Calu3 (cell line): ENCODE data around the gene PLXNA4. TPM values are rescaled to one million over a fixed set of nuclear protein-coding genes. Genes with fewer than 3 reads are reported as not detected.

Source experiments
- BruUV-seq: library from RNA; stranded (reverse); fragments of 400-500 nt; replicated peaks from 2 replicates; lab custom pipeline; 2021; lab: Mats Ljungman, UMichigan
- CTCF ChIA-PET: fragments of 300-600 bp; sonication (Branson Sonifier 250); formaldehyde crosslinking; loops from one replicate; lab custom pipeline; 2022; ENCODE audit warnings: antibody characterized with exemption; lab: Charles Lee
- DNase-seq: peaks from one replicate; pipeline ENCODE4 v3.0.0; 2022
- H3K27ac Mint-ChIP-seq: one replicate; pipeline ENCODE4 v1.8.0; 2022; ENCODE audit warnings: mixed read lengths; ENCODE audit not compliant: unreplicated experiment
- H3K27me3 Mint-ChIP-seq: one replicate; pipeline ENCODE4 v1.8.0; 2022; ENCODE audit warnings: mixed read lengths; ENCODE audit not compliant: unreplicated experiment
- H3K36me3 Mint-ChIP-seq: one replicate; pipeline ENCODE4 v1.8.0; 2022; ENCODE audit warnings: mild to moderate bottlenecking, moderate library complexity, mixed read lengths; ENCODE audit not compliant: insufficient read depth, unreplicated experiment
- H3K4me1 Mint-ChIP-seq: one replicate; pipeline ENCODE4 v1.8.0; 2022; ENCODE audit warnings: mild to moderate bottlenecking, low read depth, mixed read lengths; ENCODE audit not compliant: unreplicated experiment
- H3K4me3 Mint-ChIP-seq: one replicate; pipeline ENCODE4 v1.8.0; 2022; ENCODE audit warnings: mild to moderate bottlenecking, low read depth, moderate library complexity, mixed read lengths; ENCODE audit not compliant: unreplicated experiment
- H3K9me3 Mint-ChIP-seq: one replicate; pipeline ENCODE4 v1.8.0; 2022; ENCODE audit warnings: low read depth, mixed read lengths; ENCODE audit not compliant: unreplicated experiment
- CTCF ChIP-seq: fragments of 200-600 bp; IDR thresholded peaks from one replicate; pipeline ENCODE4 v1.8.0; 2022; ENCODE audit warnings: antibody characterized with exemption; ENCODE audit not compliant: unreplicated experiment
- intact Hi-C: fragments of 100-400 bp; cut with micrococcal nuclease; formaldehyde crosslinking; loops from one replicate; pipeline ENCODE4 v1.10.0; 2022; ENCODE audit not compliant: unreplicated experiment
- total RNA-seq: library from RNA; stranded (reverse); gene quantifications from 2 replicates; pipeline ENCODE4 v1.2.3, GENCODE V29; 2022

The PLXNA4 gene
- total RNA-seq, 1 experiment from 2014 or later = not detected

GRCh38 chr7:132279718-132280117 lies 296.6 kb downstream of the PLXNA4 start:
- intact Hi-C loops = no loop called here
- Mint-ChIP-seq H3K9me3 (no peaks in the 10 kb centered on the region), H3K27me3 (peaks cover 53% of the 10 kb centered on the region), H3K36me3 (no peaks in the 10 kb centered on the region), H3K4me3 (no peak overlapping the region), H3K4me1 (no peaks in the 10 kb centered on the region), H3K27ac (no peak overlapping the region)
- CTCF ChIA-PET = no interaction called here
- BruUV-seq = no TSS peak
- no peak for TF ChIP-seq CTCF
- DNase-seq = no peak

- H3K36me3 Mint-ChIP-seq = no peaks in the 10 kb centered on the region
- DNase-seq = no peak
- H3K4me1 Mint-ChIP-seq = no peaks in the 10 kb centered on the region
- BruUV-seq = no TSS peak
- H3K27ac Mint-ChIP-seq = no peak overlapping the region
- no peak for TF ChIP-seq CTCF
- no peak overlapping the region for H3K4me3 Mint-ChIP-seq
- CTCF ChIA-PET = interaction anchor here (0.7 kb wide), 1 partner anchor 30 kb away, joined by 3 read pairs; no protein-coding TSS in a partner anchor
- peaks cover 73% of the 10 kb centered on the region for H3K27me3 Mint-ChIP-seq
- no peaks in the 10 kb centered on the region for H3K9me3 Mint-ChIP-seq
- intact Hi-C loops = no loop called here
These were observed 299.1 kb downstream of the PLXNA4 start for GRCh38 chr7:132276976-132277725.

- BruUV-seq = no TSS peak
- Mint-ChIP-seq H3K27me3 (peaks cover 83% of the 10 kb centered on the region), H3K36me3 (no peaks in the 10 kb centered on the region), H3K4me3 (no peak overlapping the region), H3K27ac (no peak overlapping the region), H3K9me3 (no peaks in the 10 kb centered on the region), H3K4me1 (no peaks in the 10 kb centered on the region)
- intact Hi-C loops = no loop called here
- TF ChIP-seq CTCF = no peak
- no peak for DNase-seq
- CTCF ChIA-PET = interaction anchor here (0.7 kb wide), 1 partner anchor 30 kb away, joined by 3 read pairs; no protein-coding TSS in a partner anchor
These were observed 300.0 kb downstream of the PLXNA4 start for GRCh38 chr7:132276234-132276630.

GRCh38 chr7:132275416-132276233 lies 300.6 kb downstream of the PLXNA4 start:
- no TSS peak for BruUV-seq
- Mint-ChIP-seq H3K36me3 (no peaks in the 10 kb centered on the region), H3K9me3 (no peaks in the 10 kb centered on the region), H3K27ac (no peak overlapping the region), H3K4me1 (no peaks in the 10 kb centered on the region), H3K27me3 (peaks cover 85% of the 10 kb centered on the region), H3K4me3 (no peak overlapping the region)
- DNase-seq = no peak
- CTCF ChIA-PET = no interaction called here
- intact Hi-C loops = no loop called here
- TF ChIP-seq CTCF = no peak
